SK-N-SH (cell line): ENCODE measurements around the gene PDE6A.

Experiments used
- CTCF ChIP-seq: fragments of 200-600 bp; sonication (generic); IDR thresholded peaks from 2 replicates; pipeline ENCODE4 v1.6.1; 2017; ENCODE audit warnings: antibody characterized with exemption, mild to moderate bottlenecking, moderate library complexity
- POLR2AphosphoS5 ChIP-seq: IDR thresholded peaks from 2 replicates; pipeline ENCODE4 v1.6.1; 2012; ENCODE audit warnings: low read depth, low read length
- REST ChIP-seq: IDR thresholded peaks from 2 replicates; pipeline ENCODE4 v1.6.1; 2012; ENCODE audit warnings: mild to moderate bottlenecking, low read depth, low read length, moderate library complexity
- SMC3 ChIP-seq: IDR thresholded peaks from 2 replicates; pipeline ENCODE4 v1.6.1; 2012; ENCODE audit warnings: low read depth, low read length, improper control_type of control experiment

- no peak for TF ChIP-seq REST
- no peak for TF ChIP-seq SMC3
- no peak for TF ChIP-seq POLR2AphosphoS5
- no peak for TF ChIP-seq CTCF
Observed at GRCh38 chr5:149878371-149878770, 66.2 kb downstream of the PDE6A start.
